HepG2 (cell line): ENCODE data around the gene PKD1L1.

Source experiments
- CTCF ChIP-seq: sonication (generic); formaldehyde crosslinking; IDR thresholded peaks from 2 replicates; pipeline ENCODE4 v1.5.0; 2020; ENCODE audit warnings: mild to moderate bottlenecking, missing genetic modification reagents, moderate library complexity
- HNRNPK ChIP-seq: fragments of 200-400 bp; formaldehyde crosslinking; IDR thresholded peaks from 2 replicates; pipeline ENCODE4 v1.6.1; 2018; ENCODE audit warnings: low read length, low read depth, moderate library complexity, mild to moderate bottlenecking; ENCODE audit not compliant: poor library complexity, severe bottlenecking
- HOXA7 ChIP-seq: sonication (generic); formaldehyde crosslinking; IDR thresholded peaks from 2 replicates; pipeline ENCODE4 v1.8.1; 2022; ENCODE audit warnings: mild to moderate bottlenecking, missing genetic modification reagents, moderate library complexity
- KLF12 ChIP-seq: sonication (generic); formaldehyde crosslinking; IDR thresholded peaks from 2 replicates; pipeline ENCODE4 v1.4.0; 2020; ENCODE audit warnings: missing genetic modification reagents, borderline replicate concordance
- NBN ChIP-seq: fragments of 450-650 bp; conservative IDR thresholded peaks from 2 replicates; pipeline ENCODE4 v1.6.1; 2017
- SNAPC2 ChIP-seq: sonication (generic); formaldehyde crosslinking; IDR thresholded peaks from 2 replicates; pipeline ENCODE4 v1.8.1; 2022; ENCODE audit warnings: mild to moderate bottlenecking, missing genetic modification reagents
- ZNF121 ChIP-seq: sonication (generic); formaldehyde crosslinking; IDR thresholded peaks from 2 replicates; pipeline ENCODE4 v1.5.0; 2020; ENCODE audit warnings: mild to moderate bottlenecking, missing genetic modification reagents
- ZNF687 ChIP-seq: sonication (generic); formaldehyde crosslinking; IDR thresholded peaks from 2 replicates; pipeline ENCODE4 v1.5.1; 2020; ENCODE audit warnings: mild to moderate bottlenecking, missing genetic modification reagents, moderate library complexity
- TF ChIP-seq, protein P1 (sequence below): sonication (generic); formaldehyde crosslinking; IDR thresholded peaks from 2 replicates; pipeline ENCODE4 v1.4.0; 2020; ENCODE audit warnings: low read depth, mild to moderate bottlenecking, missing genetic modification reagents

GRCh38 chr7:47726047-47726726 is 222.1 kb downstream of the PKD1L1 start:
- TF ChIP-seq CTCF (CRISPR knock-in tag) (no peak), HOXA7 (no peak), ZNF121 (CRISPR knock-in tag) (no peak), NBN (no peak), KLF12 (no peak), HNRNPK (no peak), SNAPC2 (CRISPR knock-in tag) (no peak), ZNF687 (CRISPR knock-in tag) (no peak)
- TF ChIP-seq, protein P1, sequence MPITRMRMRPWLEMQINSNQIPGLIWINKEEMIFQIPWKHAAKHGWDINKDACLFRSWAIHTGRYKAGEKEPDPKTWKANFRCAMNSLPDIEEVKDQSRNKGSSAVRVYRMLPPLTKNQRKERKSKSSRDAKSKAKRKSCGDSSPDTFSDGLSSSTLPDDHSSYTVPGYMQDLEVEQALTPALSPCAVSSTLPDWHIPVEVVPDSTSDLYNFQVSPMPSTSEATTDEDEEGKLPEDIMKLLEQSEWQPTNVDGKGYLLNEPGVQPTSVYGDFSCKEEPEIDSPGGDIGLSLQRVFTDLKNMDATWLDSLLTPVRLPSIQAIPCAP (CRISPR knock-in tag) = no peak
